Right lobe of liver (tissue), 6 donors: ENCODE results near the gene ADM. TPM values are rescaled to one million over a fixed set of nuclear protein-coding genes. Genes with fewer than 3 reads are reported as not detected.

Experiments used
- ATAC-seq, 4 donors: fragments of 200-7000 bp; cut with Tn5 transposase; one replicate each; pipeline ENCODE4 v1.9.1; 2020; ENCODE audit warnings: mild to moderate bottlenecking in 4 of 4, moderate library complexity in 4 of 4
- DNase-seq, 3 donors: peaks; one replicate each; pipeline ENCODE4 v3.0.0-alpha.2; 2020
- H3K27ac ChIP-seq, 3 donors: fragments of 200-600 bp; one replicate each; pipeline ENCODE4 v1.8.0; 2022
- H3K27me3 ChIP-seq, 2 donors: fragments of 200-600 bp; one replicate each; pipeline ENCODE4 v1.8.0; 2022
- H3K36me3 ChIP-seq, 4 donors: fragments of 200-600 bp; sonication (generic) in 1 of 4; one replicate each; pipeline versions ENCODE4 v1.5.1 to v1.8.0; 2017 to 2022; ENCODE audit warnings: control low read depth in 1 of 4
- H3K4me1 ChIP-seq, 4 donors: fragments of 200-600 bp; sonication (generic) in 1 of 4; one replicate each; pipeline versions ENCODE4 v1.5.1 to v1.8.0; 2017 to 2022; ENCODE audit warnings: control low read depth in 1 of 4
- H3K4me3 ChIP-seq, 3 donors: fragments of 200-600 bp; one replicate each; pipeline ENCODE4 v1.8.0; 2022
- H3K9me3 ChIP-seq, 4 donors: fragments of 200-600 bp; sonication (generic) in 1 of 4; one replicate each; pipeline versions ENCODE4 v1.5.1 to v1.8.0; 2017 to 2022; ENCODE audit warnings: control low read depth in 1 of 4
- POLR2A ChIP-seq: fragments of 450-650 bp; IDR thresholded peaks from one replicate; pipeline ENCODE4 v1.6.1; 2017; ENCODE audit warnings: antibody characterized with exemption, mild to moderate bottlenecking
- WGBS: methylation state at CpG from one replicate; pipeline ENCODE4 v1.1.6; 2018; ENCODE audit warnings: low coverage, low lambda C conversion rate; ENCODE audit not compliant: insufficient coverage; ENCODE audit errors: missing lambda C conversion rate; 5-methylcytosine and 5-hydroxymethylcytosine counted together
- intact Hi-C, 2 donors: fragments of 100-400 bp; cut with DNase I; formaldehyde crosslinking; loops; one replicate each; pipeline versions ENCODE4 v1.11.2 to v1.14.1; 2022
- total RNA-seq, 6 experiments: library from RNA; depleted of rRNA in 2 of 6; stranded (reverse); fragments of >200 nt in 2 of 6; fragmentation: NEBNext Ultra II Directional in 3 of 6; extraction: Animal tissue kit (Norgen Biotek cat#: 25700) in 3 of 6; gene quantifications; one replicate each; pipeline versions ENCODE4 v1.1.0 to v1.2.4, GENCODE V29; 2016 to 2023
- TF ChIP-seq, protein P1 (sequence below), 4 donors: fragments of 200-600 bp in 3 of 4; fragments of 450-650 bp in 1 of 4; IDR thresholded peaks; one replicate each; pipeline versions ENCODE4 v1.5.1 to v1.8.0; 2016 to 2022; ENCODE audit warnings: antibody characterized with exemption in 4 of 4, mild to moderate bottlenecking in 2 of 4
- donor health status: DM: no; HTN: yes; CAD: no.
- donor health status: DM: no; HTN: no; CAD: no.
- donor health status: DM: no; HTN: no; CAD: no.
- donor health status: DM: no; HTN: yes; CAD: no.
- donor health status: DM: no; HTN: yes; CAD: no.

ADM gene
- total RNA-seq, 6 experiments from 2014 or later, result 7.9 to 82.6 (median 21.6) TPM

DNA sequence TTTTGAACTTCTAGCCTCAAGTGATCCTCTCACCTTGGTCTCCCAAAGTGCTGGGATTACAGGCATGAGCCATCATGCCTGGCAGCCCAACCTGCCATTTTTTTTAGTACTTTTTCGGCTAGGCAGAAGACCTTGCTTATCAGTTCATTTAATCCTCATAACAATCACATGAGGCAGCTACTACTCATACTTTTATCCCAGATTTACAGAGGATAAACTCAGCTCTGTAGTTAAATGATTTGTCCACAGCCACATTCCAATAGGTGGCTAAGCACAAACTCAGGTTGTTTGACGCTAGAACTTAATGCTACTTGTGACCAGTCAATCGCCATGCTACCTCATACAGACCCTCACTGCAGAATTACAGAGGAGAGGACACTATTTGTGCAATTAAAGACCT, 38.9 kb upstream of the ADM start:
- ATAC-seq, result no peak
- Histone ChIP-seq H3K36me3 (no peaks in the 10 kb centered on the region), H3K27me3 (no peaks in the 10 kb centered on the region), H3K27ac (no peak overlapping the region), H3K4me1 (no peaks in the 10 kb centered on the region), H3K4me3 (no peak overlapping the region), H3K9me3 (no peaks in the 10 kb centered on the region)
- TF ChIP-seq POLR2A, result no peak
- 83% methylated on average over 3 of the region's 3 CpGs for WGBS
- no peak for DNase-seq
- intact Hi-C loops, result no loop called here

DNA sequence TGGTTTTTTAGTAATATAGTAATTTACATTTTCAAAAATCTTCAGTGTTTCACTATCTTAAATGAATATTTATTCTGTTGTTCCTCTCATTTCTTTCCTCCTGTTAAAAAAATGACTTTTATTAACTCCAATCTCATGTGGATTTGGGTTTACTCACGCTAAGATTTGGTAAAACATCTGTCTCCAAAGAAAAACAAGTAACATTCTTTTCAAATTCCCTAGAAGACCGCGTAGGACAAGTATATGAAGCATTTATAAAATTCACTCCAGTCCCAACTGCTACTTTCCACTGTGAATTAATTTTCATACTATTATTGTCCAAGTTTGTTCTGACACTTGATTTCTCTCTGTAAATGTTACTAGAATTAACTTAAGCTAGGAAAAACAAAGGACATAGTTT, 37.1 kb upstream of the ADM start:
- no peak overlapping the region for H3K4me3 ChIP-seq
- no peaks in the 10 kb centered on the region for H3K36me3 ChIP-seq
- TF ChIP-seq, protein P1, sequence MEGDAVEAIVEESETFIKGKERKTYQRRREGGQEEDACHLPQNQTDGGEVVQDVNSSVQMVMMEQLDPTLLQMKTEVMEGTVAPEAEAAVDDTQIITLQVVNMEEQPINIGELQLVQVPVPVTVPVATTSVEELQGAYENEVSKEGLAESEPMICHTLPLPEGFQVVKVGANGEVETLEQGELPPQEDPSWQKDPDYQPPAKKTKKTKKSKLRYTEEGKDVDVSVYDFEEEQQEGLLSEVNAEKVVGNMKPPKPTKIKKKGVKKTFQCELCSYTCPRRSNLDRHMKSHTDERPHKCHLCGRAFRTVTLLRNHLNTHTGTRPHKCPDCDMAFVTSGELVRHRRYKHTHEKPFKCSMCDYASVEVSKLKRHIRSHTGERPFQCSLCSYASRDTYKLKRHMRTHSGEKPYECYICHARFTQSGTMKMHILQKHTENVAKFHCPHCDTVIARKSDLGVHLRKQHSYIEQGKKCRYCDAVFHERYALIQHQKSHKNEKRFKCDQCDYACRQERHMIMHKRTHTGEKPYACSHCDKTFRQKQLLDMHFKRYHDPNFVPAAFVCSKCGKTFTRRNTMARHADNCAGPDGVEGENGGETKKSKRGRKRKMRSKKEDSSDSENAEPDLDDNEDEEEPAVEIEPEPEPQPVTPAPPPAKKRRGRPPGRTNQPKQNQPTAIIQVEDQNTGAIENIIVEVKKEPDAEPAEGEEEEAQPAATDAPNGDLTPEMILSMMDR (IDR thresholded peaks at IDR 0.05), result no peak
- no peak for TF ChIP-seq POLR2A
- no peaks in the 10 kb centered on the region for H3K9me3 ChIP-seq
- H3K27ac ChIP-seq, result no peak overlapping the region
- no peak for ATAC-seq
- WGBS, result 89% methylated on average over 3 of the region's 3 CpGs
- intact Hi-C loops, result no loop called here
- H3K27me3 ChIP-seq, result no peaks in the 10 kb centered on the region
- H3K4me1 ChIP-seq, result no peaks in the 10 kb centered on the region
- DNase-seq, result no peak

DNA sequence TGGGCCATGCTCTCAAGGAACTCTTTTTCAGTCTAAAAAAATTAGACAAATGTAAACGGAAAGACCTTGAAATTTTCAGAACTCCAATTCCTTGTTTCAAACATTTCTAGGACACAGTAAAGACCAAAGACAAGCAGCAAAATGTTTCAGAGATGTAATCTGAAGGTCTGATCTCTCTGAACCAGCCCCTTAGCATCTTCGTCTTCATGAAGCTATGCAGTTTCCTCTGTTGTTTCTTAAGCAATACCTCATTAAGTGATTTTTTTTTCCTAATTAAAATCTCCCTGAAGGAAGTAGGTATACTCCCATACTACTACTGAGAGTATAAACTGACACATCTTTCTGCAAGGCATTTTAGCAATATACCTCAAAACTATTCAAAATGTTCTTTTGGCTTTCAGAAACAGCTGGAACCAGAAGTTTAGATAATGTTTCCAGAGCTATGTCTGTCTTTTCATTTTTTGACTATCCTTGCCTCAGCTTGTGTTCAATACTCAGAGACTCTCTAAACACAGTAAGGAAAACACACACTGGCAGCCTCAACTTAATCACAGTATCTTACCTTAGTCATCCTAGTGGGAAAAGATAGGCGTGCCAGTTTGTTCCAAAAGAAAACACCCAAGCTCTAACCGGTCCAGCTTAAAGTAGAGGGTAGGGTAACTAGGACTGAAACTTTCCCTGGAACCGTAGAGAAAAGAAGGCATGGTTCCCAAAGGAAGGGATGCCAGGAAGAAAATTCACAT, 36.0 kb upstream of the ADM start:
- Histone ChIP-seq H3K4me3 (no peak overlapping the region), H3K4me1 (peaks cover 0 to 5% (median 0%) of the 10 kb centered on the region in 4 donors), H3K27ac (no peak overlapping the region), H3K9me3 (no peaks in the 10 kb centered on the region), H3K36me3 (no peaks in the 10 kb centered on the region), H3K27me3 (no peaks in the 10 kb centered on the region)
- TF ChIP-seq, protein P1 (IDR thresholded peaks at IDR 0.05), result no peak
- TF ChIP-seq POLR2A, result no peak
- intact Hi-C loops, result no loop called here
- ATAC-seq (no peak), DNase-seq (no peak)
- 68% methylated on average over 5 of the region's 5 CpGs for WGBS

DNA sequence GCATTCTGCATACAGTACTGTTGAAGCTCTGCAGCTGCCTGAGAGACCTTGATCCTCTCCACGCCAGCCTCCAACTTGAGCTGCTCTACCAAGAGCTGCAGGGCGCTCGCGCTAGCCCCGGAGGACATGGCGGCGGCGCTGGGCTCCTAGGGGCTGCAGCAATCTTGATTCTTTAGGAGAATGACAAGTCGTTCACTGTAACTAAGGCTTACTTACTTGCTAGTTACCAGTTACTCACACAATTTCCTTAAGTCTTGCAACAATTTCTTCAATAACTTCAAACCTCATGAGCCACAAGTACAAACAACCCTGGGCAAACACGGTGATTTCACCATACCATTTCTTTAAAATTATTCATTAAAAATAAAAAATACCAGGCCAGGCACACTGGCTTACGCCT, 32.7 kb upstream of the ADM start:
- DNase-seq, result no peak
- no peak overlapping the region for H3K27ac ChIP-seq
- no peak for ATAC-seq
- no peak for TF ChIP-seq POLR2A
- TF ChIP-seq, protein P1 (IDR thresholded peaks at IDR 0.05), result no peak
- 84% methylated on average over 2 of the region's 11 CpGs for WGBS
- peaks cover 0 to 5% (median 0%) of the 10 kb centered on the region in 4 donors for H3K4me1 ChIP-seq
- no peak overlapping the region for H3K4me3 ChIP-seq
- H3K9me3 ChIP-seq, result no peaks in the 10 kb centered on the region
- H3K36me3 ChIP-seq, result no peaks in the 10 kb centered on the region
- intact Hi-C loops, result no loop called here
- H3K27me3 ChIP-seq, result no peaks in the 10 kb centered on the region

DNA sequence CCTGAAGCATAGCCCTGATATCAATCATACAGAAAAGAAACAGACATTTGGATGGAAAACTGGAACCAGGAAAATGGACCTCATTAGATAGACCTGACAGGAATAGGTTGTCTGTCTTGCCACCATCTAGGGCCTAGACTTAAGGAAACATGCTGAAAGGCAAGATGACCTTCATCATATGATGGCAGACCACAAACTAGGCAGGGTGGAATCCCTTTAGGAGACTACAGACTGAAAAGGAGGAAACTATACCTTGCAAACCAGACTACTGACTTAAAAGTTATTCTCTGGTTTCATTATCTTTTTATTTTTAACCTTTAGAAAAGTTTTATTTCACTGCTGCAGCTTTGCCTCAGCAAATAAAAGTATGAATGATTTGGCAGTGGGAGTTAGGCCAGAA, 31.1 kb upstream of the ADM start:
- Histone ChIP-seq H3K27ac (no peak overlapping the region), H3K36me3 (no peaks in the 10 kb centered on the region), H3K4me1 (peaks cover 0 to 5% (median 0%) of the 10 kb centered on the region in 4 donors), H3K4me3 (no peak overlapping the region), H3K9me3 (no peaks in the 10 kb centered on the region), H3K27me3 (no peaks in the 10 kb centered on the region)
- no peak for DNase-seq
- intact Hi-C loops, result no loop called here
- TF ChIP-seq, protein P1 (IDR thresholded peaks at IDR 0.05), result no peak
- TF ChIP-seq POLR2A, result no peak
- no peak for ATAC-seq
